ENCODE results near the gene PLXNB3.
"Not testable (repeated sequence)": the region's sequence is repeated elsewhere in the genome, so short reads cannot be mapped to it uniquely, and the experiment has no call there.

Gene PLXNB3

GRCh38 chrX:153763989-153764755 is at the start of gene PLXNB3:
Gene PLXNB3, plus strand, starts transcription at chrX:153764249. Its CDS starts 1,287 bp downstream, at chrX:153765536.
- DNase-seq (ENCODE audit: low read depth): peak; percentile 43

DNA sequence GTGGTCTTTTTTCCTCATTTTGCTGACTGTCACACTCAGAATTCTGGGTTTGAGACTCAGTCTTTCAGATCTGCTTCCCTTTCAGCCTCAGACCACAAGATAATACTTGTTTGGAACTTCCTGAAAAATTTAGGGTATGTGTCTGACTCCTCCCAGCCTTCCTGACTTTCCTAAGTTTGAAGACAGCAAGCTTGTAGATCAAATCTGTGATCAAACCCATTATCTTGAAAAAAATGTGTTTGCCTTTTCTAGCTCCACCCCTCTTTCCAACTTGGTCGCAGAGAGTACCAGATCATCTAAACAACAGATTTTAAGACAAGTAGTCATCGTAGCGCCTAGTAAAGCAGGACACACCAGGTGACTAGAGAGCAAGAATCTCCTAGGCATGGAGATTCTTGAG is 49.8 kb upstream of the PLXNB3 start:
- no peak for DNase-seq (ENCODE audit: low read depth)

DNA sequence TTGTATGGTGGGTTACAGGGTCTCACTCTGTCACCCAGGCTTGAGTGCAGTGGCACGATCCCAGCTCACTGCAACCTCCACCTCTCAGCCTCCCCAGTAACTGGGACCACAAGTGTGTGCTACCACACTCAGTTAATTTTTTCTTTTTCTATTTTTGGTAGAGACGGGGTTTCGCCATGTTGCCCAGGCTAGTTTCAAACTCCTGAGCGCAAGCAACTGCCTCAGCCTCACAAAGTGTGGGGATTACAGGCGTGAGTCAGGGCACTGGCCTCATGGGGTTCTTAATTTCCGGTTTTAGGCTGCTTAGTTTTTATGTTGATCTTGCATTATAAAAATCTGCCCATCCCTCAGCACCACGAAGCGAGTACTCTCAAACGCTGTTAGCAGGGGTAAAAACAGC is 46.6 kb upstream of the PLXNB3 start:
- no peak for DNase-seq (ENCODE audit: low read depth)

- no peak for DNase-seq (ENCODE audit: low read depth)
Observed at GRCh38 chrX:153719238-153719637, 44.8 kb upstream of the PLXNB3 start.

DNA sequence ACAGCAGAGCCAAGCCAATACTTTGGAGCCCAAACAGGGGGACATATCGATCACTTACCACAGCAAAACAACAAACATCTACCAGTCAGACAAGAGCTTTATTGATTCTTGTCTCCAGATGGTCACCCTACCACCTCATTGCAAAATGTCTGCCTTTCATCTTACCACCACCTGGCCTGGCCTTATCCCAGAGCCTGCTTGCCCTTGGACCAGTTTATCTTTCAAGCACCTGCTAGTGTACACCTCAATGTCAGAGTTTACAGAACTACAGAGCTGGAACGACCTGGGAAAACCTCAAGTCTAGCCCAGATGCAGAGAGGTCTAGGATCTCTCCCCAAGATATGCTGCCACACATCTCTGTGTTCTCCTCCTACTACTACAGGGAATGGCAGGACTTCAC is 44.3 kb upstream of the PLXNB3 start:
- DNase-seq (ENCODE audit: low read depth): no peak

- no peak for DNase-seq (ENCODE audit: low read depth)
Observed at GRCh38 chrX:153722704-153723350, 41.2 kb upstream of the PLXNB3 start.

DNA sequence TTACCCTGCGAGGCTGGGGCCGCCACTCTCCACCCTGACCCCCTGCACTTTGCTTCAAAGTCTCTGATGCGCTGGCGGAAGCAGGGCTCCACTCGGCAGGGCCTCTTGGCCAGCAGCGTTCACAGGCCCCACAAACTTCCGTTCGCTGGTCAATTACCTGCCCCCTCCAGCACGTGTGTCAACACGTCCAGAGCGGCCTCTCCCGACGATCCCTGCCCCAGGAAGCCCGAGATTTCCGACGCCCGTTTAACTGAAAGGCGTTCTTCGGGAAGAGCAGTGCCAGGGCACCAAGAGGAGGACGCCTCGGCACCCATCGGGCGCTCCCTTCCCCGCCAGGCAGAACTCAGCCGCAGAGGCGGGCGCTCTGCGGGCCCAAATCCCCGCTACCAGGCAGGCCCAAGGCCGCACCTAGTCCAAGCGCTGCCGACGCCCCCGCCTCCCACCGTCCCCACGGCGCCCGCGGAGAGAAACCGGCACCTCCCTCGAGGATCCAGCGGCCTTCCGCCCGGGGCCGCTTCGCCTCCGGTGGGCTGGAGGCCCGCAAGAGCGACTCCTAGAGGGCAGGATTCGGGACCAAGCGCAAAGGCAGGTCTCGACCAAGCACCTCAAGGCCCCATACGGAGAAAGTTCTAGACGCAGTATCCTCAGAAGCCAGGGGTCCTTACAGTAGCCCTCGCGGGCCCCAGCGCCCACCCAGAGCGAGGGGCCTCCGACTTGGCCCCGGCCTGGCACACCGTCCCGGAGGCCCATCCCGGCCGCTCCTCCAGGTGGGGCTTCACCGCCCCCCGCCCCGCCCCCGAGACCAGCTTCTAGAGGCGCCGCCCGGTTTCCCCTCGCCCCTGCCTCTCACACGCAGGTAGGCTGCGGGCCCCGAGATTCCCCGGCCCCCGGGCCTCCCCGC is 40.4 kb upstream of the PLXNB3 start:
- peak; percentile 29 for DNase-seq (ENCODE audit: low read depth)

GRCh38 chrX:153724252-153725038 is 39.6 kb upstream of the PLXNB3 start, which contains the start of the genes ABCD1 and BCAP31:
Gene ABCD1, plus strand, starts transcription at chrX:153724856. Its CDS starts 411 bp downstream, at chrX:153725267.
Gene BCAP31, minus strand, starts transcription at chrX:153724387. Its CDS starts 1,143 bp downstream, at chrX:153723244.
- peak; percentile 79 for DNase-seq (ENCODE audit: low read depth)

DNA sequence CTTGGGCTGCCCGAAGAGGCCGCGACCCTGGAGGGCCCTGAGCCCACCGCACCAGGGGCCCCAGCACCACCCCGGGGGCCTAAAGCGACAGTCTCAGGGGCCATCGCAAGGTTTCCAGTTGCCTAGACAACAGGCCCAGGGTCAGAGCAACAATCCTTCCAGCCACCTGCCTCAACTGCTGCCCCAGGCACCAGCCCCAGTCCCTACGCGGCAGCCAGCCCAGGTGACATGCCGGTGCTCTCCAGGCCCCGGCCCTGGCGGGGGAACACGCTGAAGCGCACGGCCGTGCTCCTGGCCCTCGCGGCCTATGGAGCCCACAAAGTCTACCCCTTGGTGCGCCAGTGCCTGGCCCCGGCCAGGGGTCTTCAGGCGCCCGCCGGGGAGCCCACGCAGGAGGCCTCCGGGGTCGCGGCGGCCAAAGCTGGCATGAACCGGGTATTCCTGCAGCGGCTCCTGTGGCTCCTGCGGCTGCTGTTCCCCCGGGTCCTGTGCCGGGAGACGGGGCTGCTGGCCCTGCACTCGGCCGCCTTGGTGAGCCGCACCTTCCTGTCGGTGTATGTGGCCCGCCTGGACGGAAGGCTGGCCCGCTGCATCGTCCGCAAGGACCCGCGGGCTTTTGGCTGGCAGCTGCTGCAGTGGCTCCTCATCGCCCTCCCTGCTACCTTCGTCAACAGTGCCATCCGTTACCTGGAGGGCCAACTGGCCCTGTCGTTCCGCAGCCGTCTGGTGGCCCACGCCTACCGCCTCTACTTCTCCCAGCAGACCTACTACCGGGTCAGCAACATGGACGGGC is 38.8 kb upstream of the PLXNB3 start:
- DNase-seq (ENCODE audit: low read depth): no peak

DNA sequence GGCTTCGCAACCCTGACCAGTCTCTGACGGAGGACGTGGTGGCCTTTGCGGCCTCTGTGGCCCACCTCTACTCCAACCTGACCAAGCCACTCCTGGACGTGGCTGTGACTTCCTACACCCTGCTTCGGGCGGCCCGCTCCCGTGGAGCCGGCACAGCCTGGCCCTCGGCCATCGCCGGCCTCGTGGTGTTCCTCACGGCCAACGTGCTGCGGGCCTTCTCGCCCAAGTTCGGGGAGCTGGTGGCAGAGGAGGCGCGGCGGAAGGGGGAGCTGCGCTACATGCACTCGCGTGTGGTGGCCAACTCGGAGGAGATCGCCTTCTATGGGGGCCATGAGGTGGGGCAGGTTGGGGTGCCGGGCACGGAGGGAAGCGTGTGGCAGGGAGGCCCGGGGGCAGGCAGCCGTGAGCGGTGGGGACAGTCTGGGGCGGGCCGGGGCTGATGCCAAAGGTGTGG is 38.2 kb upstream of the PLXNB3 start:
- no peak for DNase-seq (ENCODE audit: low read depth)

- DNase-seq (ENCODE audit: low read depth): no peak
Observed at GRCh38 chrX:153726286-153727122, 37.5 kb upstream of the PLXNB3 start.

GRCh38 chrX:153727123-153727931 is 36.7 kb upstream of the PLXNB3 start:
- DNase-seq (ENCODE audit: low read depth): no peak

DNA sequence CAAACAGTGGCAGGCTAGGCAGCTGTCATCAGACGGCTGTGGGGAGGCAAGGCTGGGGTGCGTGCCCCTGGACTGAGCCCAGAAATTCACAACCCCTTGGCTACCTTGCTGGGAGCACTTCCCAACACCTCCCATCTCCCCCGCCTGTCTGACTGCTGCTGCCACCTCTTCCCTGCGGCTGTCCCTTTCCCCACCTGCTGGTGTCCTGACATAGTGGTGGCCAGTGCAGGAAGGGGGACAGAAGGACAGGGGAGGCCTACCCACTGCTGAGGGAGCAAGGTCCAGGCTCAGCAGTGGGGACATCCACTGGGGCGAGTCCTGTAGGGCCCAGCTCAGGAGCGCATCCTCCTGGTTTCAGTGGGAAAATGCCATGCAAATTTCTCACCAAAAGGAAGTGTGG is 36.0 kb upstream of the PLXNB3 start:
- DNase-seq (ENCODE audit: low read depth): no peak

DNA sequence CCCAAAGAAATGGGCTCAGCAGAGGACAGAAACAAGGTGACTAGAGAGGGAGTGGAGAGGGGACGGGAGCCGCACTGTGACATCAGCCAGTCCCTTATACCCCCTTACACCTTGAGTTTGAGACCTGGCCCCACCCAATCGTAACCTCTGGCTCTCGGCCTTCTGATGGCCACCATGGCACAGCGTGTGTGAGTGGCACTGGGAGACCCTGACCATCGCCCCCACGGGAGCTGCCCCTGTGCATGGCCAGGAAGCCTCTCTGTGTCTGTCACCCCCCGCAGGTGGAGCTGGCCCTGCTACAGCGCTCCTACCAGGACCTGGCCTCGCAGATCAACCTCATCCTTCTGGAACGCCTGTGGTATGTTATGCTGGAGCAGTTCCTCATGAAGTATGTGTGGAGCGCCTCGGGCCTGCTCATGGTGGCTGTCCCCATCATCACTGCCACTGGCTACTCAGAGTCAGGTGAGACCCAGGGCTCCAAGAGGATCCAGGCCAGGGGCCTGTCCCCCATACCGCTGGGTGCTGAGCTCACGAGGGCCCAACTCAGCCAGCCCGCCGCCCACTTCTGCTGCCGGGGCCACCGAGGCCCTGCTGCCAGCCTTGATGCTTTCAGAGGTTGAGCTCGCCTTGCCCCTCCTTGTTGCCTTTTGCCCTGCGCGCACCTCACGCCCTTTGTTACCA is 35.0 kb upstream of the PLXNB3 start:
- DNase-seq (ENCODE audit: low read depth): no peak

DNA sequence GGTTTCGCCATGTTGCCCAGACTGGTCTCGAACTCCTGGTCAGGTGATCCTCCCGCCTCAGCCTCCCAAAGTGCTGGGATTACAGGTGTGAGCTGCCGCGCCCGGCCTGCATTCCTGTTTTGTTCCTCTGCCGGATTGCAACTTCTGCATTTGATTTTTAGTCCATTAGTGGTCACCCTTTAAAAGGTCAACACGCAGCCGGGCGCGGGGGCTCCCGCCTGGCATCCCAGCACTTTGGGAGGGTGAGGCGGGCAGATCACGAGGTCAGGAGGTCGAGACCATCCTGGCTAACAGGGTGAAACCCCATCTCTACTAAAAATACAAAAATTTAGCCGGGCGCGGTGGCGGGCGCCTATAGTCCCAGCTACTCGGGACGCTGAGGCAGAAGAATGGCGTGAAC is 33.9 kb upstream of the PLXNB3 start:
- not testable (repeated sequence) for DNase-seq (ENCODE audit: low read depth)

- DNase-seq (ENCODE audit: low read depth): no peak
Observed at GRCh38 chrX:153731117-153731844, 32.8 kb upstream of the PLXNB3 start.

DNA sequence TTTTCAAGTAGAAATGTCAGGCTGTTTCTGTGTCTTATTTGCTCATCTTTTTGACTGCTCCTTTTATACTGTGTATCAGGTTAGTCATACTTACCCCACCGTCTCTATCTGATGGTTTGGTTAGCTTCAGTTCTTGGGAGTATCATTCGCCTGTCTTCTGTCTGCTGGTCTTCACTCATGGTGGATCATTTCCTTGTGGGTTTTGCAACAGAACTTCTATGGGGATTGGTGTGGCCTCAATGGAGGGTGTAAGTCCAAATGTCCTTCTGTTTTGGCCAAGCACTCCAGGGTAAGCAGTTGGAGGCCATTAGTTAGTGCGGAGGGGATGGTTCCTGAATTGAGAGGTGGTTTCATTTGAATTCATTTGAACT is 32.2 kb upstream of the PLXNB3 start:
- DNase-seq (ENCODE audit: low read depth): no peak

- no peak for DNase-seq (ENCODE audit: low read depth)
Observed at GRCh38 chrX:153732401-153732800, 31.6 kb upstream of the PLXNB3 start.

Data from T-helper 22 cell (primary cell).